ENCODE results near the gene HRH4. TPM values are rescaled to one million over a fixed set of nuclear protein-coding genes. Genes with fewer than 3 reads are reported as not detected.

HRH4 gene
- total RNA-seq, 4 donors from 2014 or later = 0.84 TPM; not detected in 3

GRCh38 chr18:24462838-24463775 is 2.7 kb downstream of the HRH4 start:
- no peak for TF ChIP-seq CTCF (IDR thresholded peaks at IDR 0.05)
- DNase-seq (ENCODE audit: low spot score) = no peak
- ATAC-seq (ENCODE audit: low FRiP score) = no peak

GRCh38 chr18:24465486-24465885 is 5.0 kb downstream of the HRH4 start:
- DNase-seq (ENCODE audit: low spot score) (no peak), ATAC-seq (ENCODE audit: low FRiP score) (no peak)
- no peak for TF ChIP-seq CTCF (IDR thresholded peaks at IDR 0.05)

DNA sequence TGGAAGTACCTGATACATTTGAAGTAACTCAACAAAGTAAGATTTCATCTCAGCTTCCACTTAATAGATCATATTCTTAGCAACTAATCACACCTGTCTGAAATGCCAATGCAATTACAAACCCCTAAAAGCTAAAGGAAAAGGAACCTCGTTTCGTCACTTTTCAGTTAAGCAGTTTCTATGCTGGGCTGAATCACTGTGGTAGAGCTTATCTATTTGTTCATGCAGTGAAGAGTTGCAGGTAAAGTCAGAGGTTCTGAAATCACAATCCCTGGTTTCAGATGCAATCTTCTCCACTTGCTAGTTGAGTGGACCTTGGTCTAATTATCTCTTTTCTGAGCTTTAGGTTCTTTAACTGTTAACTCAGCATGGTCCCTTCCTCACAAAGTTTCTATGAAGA is 6.3 kb downstream of the HRH4 start:
- ATAC-seq (ENCODE audit: low FRiP score) (no peak), DNase-seq (ENCODE audit: low spot score) (no peak)
- no peak for TF ChIP-seq CTCF (IDR thresholded peaks at IDR 0.05)

GRCh38 chr18:24470022-24470618 is 9.7 kb downstream of the HRH4 start:
- no peak for DNase-seq (ENCODE audit: low spot score)
- ATAC-seq (ENCODE audit: low FRiP score) = no peak
- no peak for TF ChIP-seq CTCF (IDR thresholded peaks at IDR 0.05)

DNA sequence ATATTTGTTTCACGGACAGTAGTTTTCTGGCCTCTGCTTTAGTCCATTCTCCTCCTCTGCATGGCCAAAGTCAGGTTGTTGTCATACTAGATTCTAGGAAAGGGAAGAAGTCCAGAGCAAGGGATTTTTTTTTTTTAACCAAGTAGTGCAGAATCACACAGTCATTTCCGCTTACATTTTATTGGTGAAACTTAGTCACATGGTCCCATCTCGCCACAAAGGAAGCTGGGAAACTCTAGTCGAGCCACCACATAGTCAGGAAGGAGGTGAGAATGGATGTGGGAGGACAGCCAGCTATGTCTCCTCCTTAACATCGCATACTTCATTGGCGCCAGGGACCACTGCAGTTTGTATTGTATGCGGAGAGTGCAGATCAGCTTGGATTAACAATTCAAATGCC is 10.4 kb downstream of the HRH4 start:
- DNase-seq (ENCODE audit: low spot score) (no peak), ATAC-seq (ENCODE audit: low FRiP score) (no peak)
- no peak for TF ChIP-seq CTCF (IDR thresholded peaks at IDR 0.05)

DNA sequence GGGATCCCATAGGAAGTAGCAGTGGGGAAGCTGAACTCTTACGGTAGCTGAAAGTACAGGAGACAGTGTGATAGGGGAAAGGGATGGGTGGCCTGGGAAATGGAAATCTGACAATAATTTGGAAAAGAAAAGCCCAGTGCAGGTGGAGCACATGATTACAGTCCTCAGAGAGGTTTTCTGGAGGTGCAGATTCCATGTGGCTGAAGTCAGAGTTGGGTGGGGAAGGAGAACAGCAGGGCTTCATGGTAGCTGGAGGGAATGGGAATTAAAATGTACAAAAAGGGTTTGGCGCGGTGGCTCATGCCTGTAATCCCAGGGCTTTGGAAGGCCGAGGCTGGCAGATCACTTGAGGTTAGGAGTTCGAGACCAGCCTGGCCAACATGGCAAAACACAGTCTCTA is 12.2 kb downstream of the HRH4 start:
- no peak for TF ChIP-seq CTCF (IDR thresholded peaks at IDR 0.05)
- DNase-seq (ENCODE audit: low spot score) = no peak
- ATAC-seq (ENCODE audit: low FRiP score) = no peak

GRCh38 chr18:24474406-24474805 is 14.0 kb downstream of the HRH4 start:
- ATAC-seq (ENCODE audit: low FRiP score) (no peak), DNase-seq (ENCODE audit: low spot score) (no peak)
- no peak for TF ChIP-seq CTCF (IDR thresholded peaks at IDR 0.05)
